GM12878 (cell line): Measurements from ENCODE around the gene NTPCR. TPM values are rescaled to one million over a fixed set of nuclear protein-coding genes. Genes with fewer than 3 reads are reported as not detected.
A peak's percentile ranks its signal among the peaks of the same experiment; 100 is the strongest.

Source experiments
- ATAC-seq: fragments of 200-7000 bp; cut with Tn5 transposase; 3 replicates; pipeline ENCODE4 v1.9.1; 2020; ENCODE audit warnings: mild to moderate bottlenecking, moderate library complexity
- BruUV-seq: library from RNA; stranded (reverse); fragments of 400-500 nt; replicated peaks from 2 replicates; lab custom pipeline; 2021; lab: Mats Ljungman, UMichigan
- CTCF ChIA-PET: fragments of 300-600 bp; sonication (Branson Sonifier 250); formaldehyde crosslinking; extraction: SDS; loops from one replicate; lab custom pipeline; 2021; ENCODE audit warnings: inconsistent platforms; lab: Yijun Ruan, JAX
- POLR2A ChIA-PET: fragments of 350-600 bp; formaldehyde crosslinking; extraction: SDS; loops from one replicate; lab custom pipeline; 2021; ENCODE audit warnings: inconsistent platforms; lab: Charles Lee
- RAD21 ChIA-PET: fragments of 300-600 bp; sonication (Branson Sonifier 250); formaldehyde crosslinking; loops from one replicate; lab custom pipeline; 2023; ENCODE audit warnings: antibody characterized with exemption; ENCODE audit not compliant: unreplicated experiment; lab: Charles Lee
- SMC1A ChIA-PET: fragments of 300-600 bp; sonication (Branson Sonifier 250); formaldehyde crosslinking; loops from one replicate; lab custom pipeline; 2023; ENCODE audit not compliant: unreplicated experiment, uncharacterized antibody; lab: Charles Lee
- DNase-seq: peaks from one replicate; pipeline ENCODE4 v3.0.0-alpha.2; 2011; ENCODE audit warnings: low read depth, low spot score
- FAIRE-seq: peaks from 3 replicates; lab custom pipeline; 2011; peaks lifted over from hg19 to GRCh38; lab: Jason Lieb, UNC
- H2AFZ ChIP-seq: 2 replicates; pipeline ENCODE4 v1.6.0; 2011; ENCODE audit warnings: low read depth, low read length, control low read depth; ENCODE audit not compliant: control insufficient read depth
- H3K27ac ChIP-seq: 2 replicates; pipeline ENCODE4 v1.5.1; 2011; ENCODE audit warnings: control low read depth; ENCODE audit not compliant: control insufficient read depth, insufficient read depth
- H3K27me3 ChIP-seq, 2 experiments: replicated peaks in 1 of 2; 2 replicates each; pipeline versions ENCODE4 v1.6.0 to v1.6.1; 2011; ENCODE audit warnings: low read length in 1 of 2; ENCODE audit not compliant: control insufficient read depth in 2 of 2, insufficient read depth in 2 of 2
- H3K36me3 ChIP-seq, 2 experiments: 2 replicates each; pipeline ENCODE4 v1.5.1; 2011; ENCODE audit warnings: low read length in 1 of 2; ENCODE audit not compliant: control insufficient read depth in 2 of 2, insufficient read depth in 2 of 2
- H3K4me1 ChIP-seq: 2 replicates; pipeline ENCODE4 v1.6.1; 2011; ENCODE audit warnings: mild to moderate bottlenecking, low read length, moderate library complexity, mixed read lengths; ENCODE audit not compliant: control insufficient read depth, insufficient read depth
- H3K4me2 ChIP-seq: 2 replicates; pipeline ENCODE4 v1.6.0; 2011; ENCODE audit warnings: control low read depth; ENCODE audit not compliant: control insufficient read depth, insufficient read depth
- H3K4me3 ChIP-seq: fragments of 200-600 bp; sonication (generic); 2 replicates; pipeline ENCODE4 v1.5.1; 2016
- H3K79me2 ChIP-seq: 2 replicates; pipeline ENCODE4 v1.6.0; 2011; ENCODE audit warnings: low read length; ENCODE audit not compliant: control insufficient read depth, insufficient read depth
- H3K9ac ChIP-seq: 2 replicates; pipeline ENCODE4 v1.8.0; 2011; ENCODE audit warnings: low read length, control low read depth, mixed read lengths; ENCODE audit not compliant: control insufficient read depth, insufficient read depth
- H3K9me3 ChIP-seq: replicated peaks from 3 replicates; pipeline ENCODE4 v1.5.1; 2011; ENCODE audit warnings: mild to moderate bottlenecking, low read length; ENCODE audit not compliant: control insufficient read depth, insufficient read depth
- H4K20me1 ChIP-seq: 2 replicates; pipeline ENCODE4 v1.6.0; 2011; ENCODE audit not compliant: control insufficient read depth, insufficient read depth
- SMC3 ChIP-seq: IDR thresholded peaks from 2 replicates; pipeline ENCODE4 v1.6.1; 2011; ENCODE audit warnings: low read length, improper control_type of control experiment, borderline replicate concordance
- SPI1 ChIP-seq: IDR thresholded peaks from 2 replicates; pipeline ENCODE4 v1.6.1; 2011; ENCODE audit warnings: low read depth, mild to moderate bottlenecking, low read length, moderate library complexity, borderline replicate concordance; ENCODE audit not compliant: insufficient read depth
- TCF7 ChIP-seq: IDR thresholded peaks from 2 replicates; pipeline ENCODE4 v1.6.1; 2014; ENCODE audit warnings: antibody characterized with exemption, borderline replicate concordance
- WGBS: methylation state at CpG from one replicate; pipeline ENCODE4 v1.1.6; 2016; ENCODE audit warnings: low lambda C conversion rate; ENCODE audit not compliant: insufficient replicate concordance, insufficient coverage; ENCODE audit errors: missing lambda C conversion rate; 5-methylcytosine and 5-hydroxymethylcytosine counted together
- in situ Hi-C: fragments of 300-500 bp; cut with MboI; formaldehyde crosslinking; loops from 9 replicates; pipeline ENCODE4 v1.14.3; 2018; ENCODE audit warnings: mixed read lengths
- intact Hi-C: fragments of 100-400 bp; cut with micrococcal nuclease; formaldehyde crosslinking; loops from one replicate; pipeline ENCODE4 v1.14.2; 2022; ENCODE audit not compliant: unreplicated experiment
- polyA plus RNA-seq, 11 experiments: library from polyadenylated mRNA; depleted of rRNA in 4 of 11; unstranded in 6 of 11; stranded (reverse) in 5 of 11; fragments of >200 nt; fragmentation: Nextera tagmentation in 4 of 11; fragmentation: Illumina TruSeq in 1 of 11; extraction: Ambion mirVana in 4 of 11; extraction: Trizol in 1 of 11; gene quantifications; 1 replicate in 1 of 11; 2 replicates in 10 of 11; pipeline versions ENCODE4 v1.2.1 to v1.2.3, GENCODE V29; 2011 to 2016; ENCODE audit warnings: inconsistent platforms in 2 of 11, missing spikeins in 2 of 11, low read depth in 1 of 11
- total RNA-seq, 4 experiments: library from RNA; depleted of rRNA in 3 of 4; stranded (reverse); fragments of >200 nt in 3 of 4; fragmentation: Illumina TruSeq in 1 of 4; extraction: Trizol in 1 of 4; gene quantifications; 2 replicates each; pipeline versions ENCODE4 v1.2.1 to v1.2.3, GENCODE V29; 2013 to 2021

Gene NTPCR
- total and polyA plus RNA-seq, 10 of the 15 experiments (the other 5 are each of a cell fraction or from before 2014, with no cell fraction given): 25.4 to 109 (median 56.6) TPM

DNA sequence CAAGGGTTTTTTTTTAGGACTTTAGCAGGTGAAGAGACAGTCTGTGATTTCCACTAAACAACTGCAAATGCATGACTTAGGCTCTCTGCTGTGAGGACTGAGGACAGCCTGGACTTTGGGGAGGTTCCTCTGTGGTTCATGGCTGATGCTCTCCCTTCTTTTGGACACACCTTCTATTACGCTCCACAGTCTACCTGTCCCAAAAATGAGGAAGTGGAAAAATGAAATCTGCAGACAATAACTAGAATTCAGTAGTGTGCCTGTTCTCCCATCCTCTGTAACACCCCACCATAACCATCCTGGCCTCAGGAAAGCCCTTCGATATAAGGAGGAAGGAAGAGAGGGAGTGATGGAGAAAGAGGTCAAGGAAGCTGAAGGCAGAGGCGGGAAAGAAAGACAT is 68.7 kb downstream of the NTPCR start:
- TF ChIP-seq SPI1 (peak; percentile 39; the same call in 1 of the 2 replicates), SMC3 (no peak)
- no peaks in the 10 kb centered on the region for H3K27me3 ChIP-seq
- no peak overlapping the region for H3K4me3 ChIP-seq
- no peak overlapping the region for H3K27ac ChIP-seq
- ChIA-PET CTCF (no interaction called here), RAD21 (no interaction called here), POLR2A (no interaction called here), SMC1A (no interaction called here)
- 67% methylated on average over 3 of the region's 3 CpGs for WGBS
- no peaks in the 10 kb centered on the region for H3K79me2 ChIP-seq
- no peaks in the 10 kb centered on the region for H4K20me1 ChIP-seq
- FAIRE-seq (no peak), ATAC-seq (no peak), DNase-seq (no peak)
- H2AFZ ChIP-seq: no peak overlapping the region
- 0 out of 2 replicates have a peak, but pooled peaks cover 5% of the 10 kb centered on the region for H3K4me1 ChIP-seq
- in situ Hi-C loops: no loop called here
- BruUV-seq: no TSS peak
- H3K4me2 ChIP-seq: no peak overlapping the region
- no peaks in the 10 kb centered on the region for H3K9me3 ChIP-seq
- H3K9ac ChIP-seq: no peak overlapping the region
- intact Hi-C loops: no loop called here
- H3K36me3 ChIP-seq: no peaks in the 10 kb centered on the region

DNA sequence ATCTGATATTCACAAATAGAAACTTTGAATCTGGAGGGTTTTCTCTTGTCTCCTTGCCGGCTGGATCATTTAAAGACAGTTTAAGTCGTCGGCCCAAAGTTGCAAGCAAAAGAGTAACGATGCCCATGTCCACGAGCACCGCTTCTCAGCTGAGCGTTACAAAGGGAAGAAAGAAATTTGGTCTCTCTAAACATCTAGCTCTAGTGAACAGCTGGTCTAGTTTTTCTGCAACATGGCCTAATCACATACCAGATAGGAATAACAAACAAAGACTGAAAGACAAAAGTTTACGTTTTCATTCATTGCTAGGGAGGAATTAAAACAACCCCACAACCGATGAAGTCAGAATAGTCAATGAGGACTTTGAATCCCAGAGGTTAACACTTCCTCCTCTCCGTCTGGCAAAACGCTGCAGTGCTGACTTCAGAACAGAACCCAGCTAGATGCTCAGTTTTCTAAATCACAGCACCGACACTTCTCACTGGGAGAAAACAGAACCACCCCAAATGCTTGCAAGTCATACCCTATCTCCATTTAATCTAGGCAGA is 69.4 kb downstream of the NTPCR start:
- Histone ChIP-seq H3K36me3 (no peaks in the 10 kb centered on the region), H3K4me3 (no peak overlapping the region), H4K20me1 (no peaks in the 10 kb centered on the region), H2AFZ (no peak overlapping the region), H3K4me2 (no peak overlapping the region), H3K4me1 (0 out of 2 replicates have a peak, but pooled peaks cover 5% of the 10 kb centered on the region), H3K79me2 (no peaks in the 10 kb centered on the region), H3K27me3 (no peaks in the 10 kb centered on the region), H3K9me3 (no peaks in the 10 kb centered on the region), H3K9ac (no peak overlapping the region), H3K27ac (no peak overlapping the region)
- 84% methylated on average over 12 of the region's 12 CpGs for WGBS
- intact Hi-C loops (no loop called here), in situ Hi-C loops (loop anchor here (10.0 kb wide), 1 partner anchor 385 kb away; the partner anchor contains the start of gene SIPA1L2)
- ChIA-PET POLR2A (no interaction called here), CTCF (no interaction called here), RAD21 (no interaction called here), SMC1A (no interaction called here)
- no peak for TF ChIP-seq TCF7
- no TSS peak for BruUV-seq
- ATAC-seq (no peak), DNase-seq (no peak), FAIRE-seq (no peak)
